Measurements from ENCODE around the gene RRAGC. TPM values are rescaled to one million over a fixed set of nuclear protein-coding genes. Genes with fewer than 3 reads are reported as not detected.
A peak's percentile ranks its signal among the peaks of the same experiment; 100 is the strongest.

The RRAGC gene
- total and polyA plus RNA-seq, 9 of the 15 experiments (the other 6 are each of a cell fraction or from before 2014, with no cell fraction given): 3.9 to 16.9 (median 10.9) TPM

DNA sequence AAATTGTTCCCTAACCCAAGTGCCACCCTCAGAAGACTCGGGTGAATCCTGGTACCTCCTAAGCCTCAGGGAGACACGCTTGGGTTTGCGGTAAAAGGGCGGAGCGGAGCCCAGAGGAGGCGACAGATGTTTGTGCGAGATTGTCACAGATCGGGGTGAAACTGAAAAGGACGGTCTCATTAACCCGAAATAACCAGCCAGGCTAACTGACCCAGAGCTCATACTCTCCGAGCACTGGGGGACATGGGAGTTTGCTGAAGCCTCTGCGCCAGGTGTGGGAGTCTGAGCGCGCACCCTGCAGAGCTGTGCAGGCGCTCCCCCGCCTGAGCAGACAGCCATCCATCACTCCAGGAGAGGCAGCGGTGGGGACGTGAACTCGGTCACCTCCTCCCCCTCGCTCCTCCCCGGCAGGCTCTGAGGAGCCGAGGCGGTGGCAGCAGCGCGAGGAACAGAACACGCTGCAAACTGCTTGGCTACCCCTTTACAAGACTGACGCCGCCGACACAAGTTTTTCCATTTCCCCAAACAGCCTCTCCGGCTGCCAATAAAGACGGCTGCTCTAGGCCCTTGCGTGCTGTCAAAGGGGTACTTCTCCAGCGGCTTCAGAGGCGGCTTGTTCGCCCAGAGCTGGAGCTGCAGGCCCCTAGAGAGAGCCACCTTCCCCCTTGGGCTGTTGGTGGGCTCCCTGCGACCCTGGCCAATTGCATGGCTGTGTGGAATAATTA is 43.5 kb downstream of the RRAGC start (continued):
- TF ChIP-seq SAP30 (IDR thresholded peaks at IDR 0.05; ENCODE audit: borderline replicate concordance, insufficient read depth, low read depth, low read length, poor library complexity, severe bottlenecking) (peak; percentile 4), ZFX (CRISPR knock-in tag; IDR thresholded peaks at IDR 0.05) (peak; percentile 64), RBM17 (IDR thresholded peaks at IDR 0.05; ENCODE audit: borderline replicate concordance, low read depth, low read length) (no peak), CTBP1 (IDR thresholded peaks at IDR 0.05; ENCODE audit: borderline replicate concordance) (peak; percentile 100), ZNF174 (CRISPR knock-in tag; IDR thresholded peaks at IDR 0.05) (no peak), POLR3A (IDR thresholded peaks at IDR 0.05; ENCODE audit: borderline replicate concordance, extremely low read depth, insufficient read depth, insufficient read length) (no peak), TEAD1 (CRISPR knock-in tag; IDR thresholded peaks at IDR 0.05) (peak; percentile 60 to 85; a peak in 3 of 4 replicates), EP400 (IDR thresholded peaks at IDR 0.05) (peak; percentile 74), BHLHE40 (IDR thresholded peaks at IDR 0.05; ENCODE audit: low read length) (peak; percentile 80), SIN3B (IDR thresholded peaks at IDR 0.05; ENCODE audit: low read depth) (no peak), DDX20 (tag; IDR thresholded peaks at IDR 0.05; ENCODE audit: low read depth) (no peak)
- TF ChIP-seq, protein P1, sequence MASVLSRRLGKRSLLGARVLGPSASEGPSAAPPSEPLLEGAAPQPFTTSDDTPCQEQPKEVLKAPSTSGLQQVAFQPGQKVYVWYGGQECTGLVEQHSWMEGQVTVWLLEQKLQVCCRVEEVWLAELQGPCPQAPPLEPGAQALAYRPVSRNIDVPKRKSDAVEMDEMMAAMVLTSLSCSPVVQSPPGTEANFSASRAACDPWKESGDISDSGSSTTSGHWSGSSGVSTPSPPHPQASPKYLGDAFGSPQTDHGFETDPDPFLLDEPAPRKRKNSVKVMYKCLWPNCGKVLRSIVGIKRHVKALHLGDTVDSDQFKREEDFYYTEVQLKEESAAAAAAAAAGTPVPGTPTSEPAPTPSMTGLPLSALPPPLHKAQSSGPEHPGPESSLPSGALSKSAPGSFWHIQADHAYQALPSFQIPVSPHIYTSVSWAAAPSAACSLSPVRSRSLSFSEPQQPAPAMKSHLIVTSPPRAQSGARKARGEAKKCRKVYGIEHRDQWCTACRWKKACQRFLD (CRISPR knock-in tag; IDR thresholded peaks at IDR 0.05): peak; percentile 93
- TF ChIP-seq, protein P2, sequence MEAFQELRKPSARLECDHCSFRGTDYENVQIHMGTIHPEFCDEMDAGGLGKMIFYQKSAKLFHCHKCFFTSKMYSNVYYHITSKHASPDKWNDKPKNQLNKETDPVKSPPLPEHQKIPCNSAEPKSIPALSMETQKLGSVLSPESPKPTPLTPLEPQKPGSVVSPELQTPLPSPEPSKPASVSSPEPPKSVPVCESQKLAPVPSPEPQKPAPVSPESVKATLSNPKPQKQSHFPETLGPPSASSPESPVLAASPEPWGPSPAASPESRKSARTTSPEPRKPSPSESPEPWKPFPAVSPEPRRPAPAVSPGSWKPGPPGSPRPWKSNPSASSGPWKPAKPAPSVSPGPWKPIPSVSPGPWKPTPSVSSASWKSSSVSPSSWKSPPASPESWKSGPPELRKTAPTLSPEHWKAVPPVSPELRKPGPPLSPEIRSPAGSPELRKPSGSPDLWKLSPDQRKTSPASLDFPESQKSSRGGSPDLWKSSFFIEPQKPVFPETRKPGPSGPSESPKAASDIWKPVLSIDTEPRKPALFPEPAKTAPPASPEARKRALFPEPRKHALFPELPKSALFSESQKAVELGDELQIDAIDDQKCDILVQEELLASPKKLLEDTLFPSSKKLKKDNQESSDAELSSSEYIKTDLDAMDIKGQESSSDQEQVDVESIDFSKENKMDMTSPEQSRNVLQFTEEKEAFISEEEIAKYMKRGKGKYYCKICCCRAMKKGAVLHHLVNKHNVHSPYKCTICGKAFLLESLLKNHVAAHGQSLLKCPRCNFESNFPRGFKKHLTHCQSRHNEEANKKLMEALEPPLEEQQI (IDR thresholded peaks at IDR 0.05): peak; percentile 91
- TF ChIP-seq, protein P3, sequence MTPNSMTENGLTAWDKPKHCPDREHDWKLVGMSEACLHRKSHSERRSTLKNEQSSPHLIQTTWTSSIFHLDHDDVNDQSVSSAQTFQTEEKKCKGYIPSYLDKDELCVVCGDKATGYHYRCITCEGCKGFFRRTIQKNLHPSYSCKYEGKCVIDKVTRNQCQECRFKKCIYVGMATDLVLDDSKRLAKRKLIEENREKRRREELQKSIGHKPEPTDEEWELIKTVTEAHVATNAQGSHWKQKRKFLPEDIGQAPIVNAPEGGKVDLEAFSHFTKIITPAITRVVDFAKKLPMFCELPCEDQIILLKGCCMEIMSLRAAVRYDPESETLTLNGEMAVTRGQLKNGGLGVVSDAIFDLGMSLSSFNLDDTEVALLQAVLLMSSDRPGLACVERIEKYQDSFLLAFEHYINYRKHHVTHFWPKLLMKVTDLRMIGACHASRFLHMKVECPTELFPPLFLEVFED (CRISPR knock-in tag; conservative IDR thresholded peaks at IDR 0.05): peak; percentile 43; the same call in 1 of the 2 replicates
- TF ChIP-seq, protein P4, sequence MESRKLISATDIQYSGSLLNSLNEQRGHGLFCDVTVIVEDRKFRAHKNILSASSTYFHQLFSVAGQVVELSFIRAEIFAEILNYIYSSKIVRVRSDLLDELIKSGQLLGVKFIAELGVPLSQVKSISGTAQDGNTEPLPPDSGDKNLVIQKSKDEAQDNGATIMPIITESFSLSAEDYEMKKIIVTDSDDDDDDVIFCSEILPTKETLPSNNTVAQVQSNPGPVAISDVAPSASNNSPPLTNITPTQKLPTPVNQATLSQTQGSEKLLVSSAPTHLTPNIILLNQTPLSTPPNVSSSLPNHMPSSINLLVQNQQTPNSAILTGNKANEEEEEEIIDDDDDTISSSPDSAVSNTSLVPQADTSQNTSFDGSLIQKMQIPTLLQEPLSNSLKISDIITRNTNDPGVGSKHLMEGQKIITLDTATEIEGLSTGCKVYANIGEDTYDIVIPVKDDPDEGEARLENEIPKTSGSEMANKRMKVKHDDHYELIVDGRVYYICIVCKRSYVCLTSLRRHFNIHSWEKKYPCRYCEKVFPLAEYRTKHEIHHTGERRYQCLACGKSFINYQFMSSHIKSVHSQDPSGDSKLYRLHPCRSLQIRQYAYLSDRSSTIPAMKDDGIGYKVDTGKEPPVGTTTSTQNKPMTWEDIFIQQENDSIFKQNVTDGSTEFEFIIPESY (CRISPR knock-in tag; IDR thresholded peaks at IDR 0.05): peak; percentile 74; the same call in 1 of the 2 replicates
